ENCODE data around the gene LRP4. TPM values are rescaled to one million over a fixed set of nuclear protein-coding genes. Genes with fewer than 3 reads are reported as not detected.

LRP4 gene
- total and polyA plus RNA-seq, 2 of the 13 experiments (the other 11 are each of a cell fraction or from before 2014, with no cell fraction given): 4.7 to 13.3 TPM

- no peaks in the 10 kb centered on the region for H4K20me1 ChIP-seq (ENCODE audit: insufficient read depth, low read length)
- H3K4me1 ChIP-seq (ENCODE audit: insufficient read depth, low read length): 0 out of 2 replicates have a peak, but pooled peaks cover 7% of the 10 kb centered on the region
- no TSS peak for BruUV-seq (replicated peaks)
- no peak for ATAC-seq
- 100% methylated on average over 4 of the region's 4 CpGs for WGBS (ENCODE audit: low lambda C conversion rate)
- peaks cover 0 to 10% of the 10 kb centered on the region in 2 experiments; a peak in 1 of 5 replicates for H3K36me3 ChIP-seq (replicated peaks in 1 of 2; ENCODE audit: control insufficient read depth in 1 of 2, insufficient read depth in 2 of 2, low read length in 2 of 2)
- intact Hi-C loops (cut with micrococcal nuclease; ENCODE audit: unreplicated experiment): no loop called here
- no peaks in the 10 kb centered on the region for H3K9me3 ChIP-seq (ENCODE audit: low read length)
- H3K4me3 ChIP-seq (replicated peaks in 1 of 3; ENCODE audit: insufficient read depth in 1 of 3, low read depth in 2 of 3, low read length in 3 of 3): no peak overlapping the region
- in situ Hi-C loops (cut with HindIII; ENCODE audit: extremely low pct_ligation_motif_present, low pct_unique_long_range_greater_than_20kb): no loop called here
- no peak overlapping the region for H2AFZ ChIP-seq (ENCODE audit: low read length)
- no peak overlapping the region for H3K9ac ChIP-seq (ENCODE audit: insufficient read depth, low read depth, low read length)
- H3K79me2 ChIP-seq (ENCODE audit: insufficient read depth, low read length): peaks cover 5% of the 10 kb centered on the region
- no peak for FAIRE-seq
- H3K4me2 ChIP-seq (ENCODE audit: low read depth, low read length): no peak overlapping the region
- no peak overlapping the region for H3K27ac ChIP-seq (ENCODE audit: extremely low read length, insufficient read depth, low read length)
- no peak for DNase-seq (ENCODE audit: low spot score)
- ChIA-PET POLR2A (no interaction called here), CTCF (ENCODE audit: low intra/inter-chr PET ratio, low total read pairs) (no interaction called here)
- H3K27me3 ChIP-seq (ENCODE audit: control insufficient read depth in 1 of 2, insufficient read depth in 2 of 2, low read length in 2 of 2): no peaks in the 10 kb centered on the region
- TF ChIP-seq ZNF629 (CRISPR knock-in tag; conservative IDR thresholded peaks at IDR 0.05) (peak; percentile 67), ZFP82 (CRISPR knock-in tag; IDR thresholded peaks at IDR 0.05; ENCODE audit: borderline replicate concordance) (no peak), SMAD9 (CRISPR knock-in tag; IDR thresholded peaks at IDR 0.05) (no peak)
- TF ChIP-seq, protein P1, sequence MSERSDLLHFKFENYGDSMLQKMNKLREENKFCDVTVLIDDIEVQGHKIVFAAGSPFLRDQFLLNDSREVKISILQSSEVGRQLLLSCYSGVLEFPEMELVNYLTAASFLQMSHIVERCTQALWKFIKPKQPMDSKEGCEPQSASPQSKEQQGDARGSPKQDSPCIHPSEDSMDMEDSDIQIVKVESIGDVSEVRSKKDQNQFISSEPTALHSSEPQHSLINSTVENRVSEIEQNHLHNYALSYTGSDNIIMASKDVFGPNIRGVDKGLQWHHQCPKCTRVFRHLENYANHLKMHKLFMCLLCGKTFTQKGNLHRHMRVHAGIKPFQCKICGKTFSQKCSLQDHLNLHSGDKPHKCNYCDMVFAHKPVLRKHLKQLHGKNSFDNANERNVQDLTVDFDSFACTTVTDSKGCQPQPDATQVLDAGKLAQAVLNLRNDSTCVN (CRISPR knock-in tag; IDR thresholded peaks at IDR 0.05; ENCODE audit: borderline replicate concordance): no peak
Observed at GRCh38 chr11:46907606-46908005, 10.7 kb downstream of the LRP4 start.

DNA sequence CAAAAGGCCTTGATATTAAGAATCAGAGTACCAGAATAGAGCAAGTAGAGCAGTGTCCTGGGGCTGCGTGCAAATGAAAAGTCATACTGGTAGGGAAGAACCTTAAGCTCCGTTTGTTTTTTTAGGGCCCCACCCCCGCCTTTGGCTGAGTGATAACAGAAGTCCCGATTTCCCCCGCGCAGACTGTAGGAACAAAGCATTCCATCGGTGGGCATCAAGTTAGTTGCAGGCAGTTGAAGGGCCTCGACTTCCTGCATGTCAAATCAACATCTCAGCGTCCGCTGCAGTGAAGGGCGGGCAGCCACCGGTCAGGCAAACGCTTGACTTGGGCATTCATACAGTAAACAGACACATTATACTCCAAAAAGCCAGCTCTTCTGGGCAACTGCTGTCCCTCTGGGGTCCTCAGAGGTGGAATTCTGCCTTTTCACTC lies 11.7 kb downstream of the LRP4 start:
- H4K20me1 ChIP-seq (ENCODE audit: insufficient read depth, low read length): no peaks in the 10 kb centered on the region
- no peak overlapping the region for H3K4me2 ChIP-seq (ENCODE audit: low read depth, low read length)
- no peak overlapping the region for H2AFZ ChIP-seq (ENCODE audit: low read length)
- H3K27ac ChIP-seq (ENCODE audit: extremely low read length, insufficient read depth, low read length): no peak overlapping the region
- BruUV-seq (replicated peaks): no TSS peak
- in situ Hi-C loops (cut with HindIII; ENCODE audit: extremely low pct_ligation_motif_present, low pct_unique_long_range_greater_than_20kb) (no loop called here), intact Hi-C loops (cut with micrococcal nuclease; ENCODE audit: unreplicated experiment) (no loop called here)
- ATAC-seq (no peak), DNase-seq (ENCODE audit: low spot score) (no peak), FAIRE-seq (no peak)
- 80% methylated on average over 13 of the region's 13 CpGs for WGBS (ENCODE audit: low lambda C conversion rate)
- no peak overlapping the region for H3K9ac ChIP-seq (ENCODE audit: insufficient read depth, low read depth, low read length)
- no peaks in the 10 kb centered on the region for H3K27me3 ChIP-seq (ENCODE audit: control insufficient read depth in 1 of 2, insufficient read depth in 2 of 2, low read length in 2 of 2)
- ChIA-PET CTCF (ENCODE audit: low intra/inter-chr PET ratio, low total read pairs) (no interaction called here), POLR2A (no interaction called here)
- peaks cover 1% of the 10 kb centered on the region for H3K79me2 ChIP-seq (ENCODE audit: insufficient read depth, low read length)
- no peak overlapping the region for H3K4me3 ChIP-seq (replicated peaks in 1 of 3; ENCODE audit: insufficient read depth in 1 of 3, low read depth in 2 of 3, low read length in 3 of 3)
- no peaks in the 10 kb centered on the region for H3K9me3 ChIP-seq (ENCODE audit: low read length)
- peaks cover 0 to 10% of the 10 kb centered on the region in 2 experiments; a peak in 1 of 5 replicates for H3K36me3 ChIP-seq (replicated peaks in 1 of 2; ENCODE audit: control insufficient read depth in 1 of 2, insufficient read depth in 2 of 2, low read length in 2 of 2)
- H3K4me1 ChIP-seq (ENCODE audit: insufficient read depth, low read length): 0 out of 2 replicates have a peak, but pooled peaks cover 7% of the 10 kb centered on the region
- TF ChIP-seq HCFC1 (IDR thresholded peaks at IDR 0.05; ENCODE audit: low read depth, low read length): no peak
- no peak for TF ChIP-seq KLF13 (CRISPR knock-in tag; IDR thresholded peaks at IDR 0.05)
- no peak for TF ChIP-seq ERF (CRISPR knock-in tag; IDR thresholded peaks at IDR 0.05)
- TF ChIP-seq SMYD3 (CRISPR knock-in tag; IDR thresholded peaks at IDR 0.05): no peak
- no peak for TF ChIP-seq LCORL (IDR thresholded peaks at IDR 0.05)
- no peak for TF ChIP-seq LCORL (CRISPR knock-in tag; IDR thresholded peaks at IDR 0.05)
- no peak for TF ChIP-seq REST (IDR thresholded peaks at IDR 0.05; ENCODE audit: borderline replicate concordance in 1 of 2, low read depth in 1 of 2, low read length in 2 of 2)
- TF ChIP-seq, protein P2, sequence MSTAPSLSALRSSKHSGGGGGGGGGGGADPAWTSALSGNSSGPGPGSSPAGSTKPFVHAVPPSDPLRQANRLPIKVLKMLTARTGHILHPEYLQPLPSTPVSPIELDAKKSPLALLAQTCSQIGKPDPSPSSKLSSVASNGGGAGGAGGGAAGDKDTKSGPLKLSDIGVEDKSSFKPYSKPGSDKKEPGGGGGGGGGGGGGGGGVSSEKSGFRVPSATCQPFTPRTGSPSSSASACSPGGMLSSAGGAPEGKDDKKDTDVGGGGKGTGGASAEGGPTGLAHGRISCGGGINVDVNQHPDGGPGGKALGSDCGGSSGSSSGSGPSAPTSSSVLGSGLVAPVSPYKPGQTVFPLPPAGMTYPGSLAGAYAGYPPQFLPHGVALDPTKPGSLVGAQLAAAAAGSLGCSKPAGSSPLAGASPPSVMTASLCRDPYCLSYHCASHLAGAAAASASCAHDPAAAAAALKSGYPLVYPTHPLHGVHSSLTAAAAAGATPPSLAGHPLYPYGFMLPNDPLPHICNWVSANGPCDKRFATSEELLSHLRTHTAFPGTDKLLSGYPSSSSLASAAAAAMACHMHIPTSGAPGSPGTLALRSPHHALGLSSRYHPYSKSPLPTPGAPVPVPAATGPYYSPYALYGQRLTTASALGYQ (CRISPR knock-in tag; IDR thresholded peaks at IDR 0.05): no peak
- TF ChIP-seq ZNF644 (CRISPR knock-in tag; IDR thresholded peaks at IDR 0.05; ENCODE audit: low read depth): no peak
- TF ChIP-seq GATAD1 (CRISPR knock-in tag; IDR thresholded peaks at IDR 0.05): no peak

All from HepG2 (cell line).